ENCODE results near the gene ATG10.
"Not testable (repeated sequence)": the region's sequence is repeated elsewhere in the genome, so short reads cannot be mapped to it uniquely, and the experiment has no call there.

ATG10 gene

DNA sequence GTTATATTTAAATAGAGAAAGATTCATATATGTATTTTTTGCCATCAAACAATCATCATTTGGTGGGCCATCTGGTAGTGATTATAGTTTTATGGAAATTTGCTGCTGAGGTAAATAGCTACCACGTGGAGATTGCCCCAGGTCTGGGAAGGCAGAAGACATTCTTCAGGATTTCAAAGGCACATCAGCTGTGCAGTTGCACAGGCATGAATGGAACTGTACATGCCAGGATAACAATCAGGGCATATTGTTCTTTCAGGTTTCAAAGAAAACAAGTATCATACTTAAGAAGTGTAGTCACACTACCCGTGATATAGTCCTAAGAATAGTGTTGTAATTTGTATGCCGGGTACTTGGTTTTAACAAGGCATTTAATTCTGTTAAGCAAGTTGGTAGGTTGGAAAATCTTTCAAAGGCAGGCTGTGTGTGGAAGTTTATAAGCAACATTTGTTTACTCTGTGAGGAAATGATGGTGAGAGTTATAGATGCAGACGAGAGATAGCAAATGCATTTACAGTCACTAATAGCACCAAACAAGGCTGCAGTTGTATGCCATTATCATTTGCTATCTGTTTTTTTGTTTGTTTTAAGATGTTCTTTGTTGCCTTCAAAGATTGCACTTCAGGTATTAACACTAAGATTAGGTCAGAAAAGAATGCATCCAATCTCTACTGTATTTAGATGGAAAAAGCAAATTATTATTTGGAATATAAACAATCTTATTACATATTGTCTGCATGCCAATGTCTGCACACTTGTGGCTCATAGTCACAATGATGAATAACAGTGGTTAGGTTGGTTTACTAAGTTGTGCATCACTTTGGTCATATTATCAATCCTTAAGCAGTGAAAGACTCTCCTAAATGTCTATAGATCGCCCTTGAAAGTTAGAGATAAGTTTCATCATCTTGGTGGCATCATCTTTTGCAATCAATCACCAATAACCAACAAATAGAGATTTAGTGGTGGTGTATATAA, 251.1 kb downstream of the ATG10 start:
- no peak for DNase-seq (ENCODE audit: low spot score)

GRCh38 chr5:82225525-82226172, 253.8 kb downstream of the ATG10 start:
- DNase-seq (ENCODE audit: low spot score) = peak; percentile 70

DNA sequence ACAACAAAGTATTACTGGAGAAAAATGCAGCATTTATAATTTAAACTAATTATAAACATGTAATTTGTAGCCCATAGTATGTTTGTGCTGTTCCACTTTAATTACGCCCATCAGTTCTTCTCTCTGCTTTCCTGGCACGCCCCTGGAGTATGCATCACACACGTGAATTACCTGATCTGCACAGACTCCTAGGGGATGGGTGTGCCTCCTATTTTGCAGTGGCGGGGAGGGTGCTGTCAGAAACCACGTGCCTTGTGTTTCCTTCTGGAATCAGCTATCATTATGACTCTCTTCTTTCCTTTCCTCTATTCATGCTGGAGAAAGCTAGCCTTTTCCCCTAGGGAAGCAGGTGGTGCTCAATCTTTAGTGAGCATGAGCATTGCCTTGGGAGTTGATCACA, 263.1 kb downstream of the ATG10 start:
- DNase-seq (ENCODE audit: low spot score) = no peak

- no peak for DNase-seq (ENCODE audit: low spot score)
Observed at GRCh38 chr5:82244151-82244550, 272.3 kb downstream of the ATG10 start.

GRCh38 chr5:82244854-82245635, 273.2 kb downstream of the ATG10 start:
- no peak for DNase-seq (ENCODE audit: low spot score)

DNA sequence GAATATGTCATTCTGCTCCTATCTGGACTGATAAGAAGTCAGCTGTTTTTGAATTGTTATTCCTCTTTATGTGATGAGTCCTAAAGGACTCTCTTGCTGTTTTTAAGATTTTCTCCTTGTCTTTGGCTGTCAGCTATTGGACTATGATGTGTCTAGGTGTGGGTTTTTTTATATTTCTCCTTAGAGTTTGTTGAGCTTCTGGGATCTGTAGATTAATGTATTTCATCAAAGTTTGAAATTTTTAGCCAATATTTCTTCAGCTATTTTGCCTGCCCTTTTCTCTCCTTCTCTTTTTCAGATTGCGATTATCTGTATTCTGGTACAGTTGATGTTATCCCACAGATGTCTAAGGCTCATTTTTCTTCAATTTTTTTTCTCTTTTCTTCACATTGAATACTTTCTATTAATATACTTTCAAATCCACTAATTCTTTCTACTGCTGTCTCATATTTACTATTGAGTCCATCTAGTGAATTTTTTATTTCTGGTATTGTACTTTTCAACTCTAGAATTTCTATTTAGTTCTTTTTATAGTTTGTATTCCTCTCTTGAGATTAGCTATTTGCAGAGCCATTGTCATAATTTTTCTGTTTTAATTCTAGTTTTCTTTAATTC, 275.2 kb downstream of the ATG10 start:
- DNase-seq (ENCODE audit: low spot score) = no peak

- DNase-seq (ENCODE audit: low spot score) = no peak
Observed at GRCh38 chr5:82252744-82253143, 280.9 kb downstream of the ATG10 start.

DNA sequence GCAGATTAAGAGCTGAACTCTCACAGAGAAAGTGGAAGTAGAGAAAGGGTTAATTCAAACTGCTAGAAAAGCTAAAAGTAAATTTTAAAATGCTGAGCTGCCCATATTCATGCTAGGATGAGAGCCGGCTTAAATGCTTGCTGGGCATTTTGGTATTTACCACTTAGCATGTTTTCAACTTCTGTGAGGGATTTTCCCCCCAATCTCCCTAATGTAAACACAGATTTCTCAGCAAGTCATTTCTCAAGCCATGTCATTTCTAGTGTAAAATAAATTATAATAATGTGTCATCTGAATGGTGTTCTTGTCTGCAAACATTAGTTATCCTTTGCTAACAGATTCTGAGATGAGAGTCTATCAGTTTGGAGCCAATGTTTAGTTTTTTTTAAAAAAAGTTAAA, 284.0 kb downstream of the ATG10 start:
- DNase-seq (ENCODE audit: low spot score) = no peak

DNA sequence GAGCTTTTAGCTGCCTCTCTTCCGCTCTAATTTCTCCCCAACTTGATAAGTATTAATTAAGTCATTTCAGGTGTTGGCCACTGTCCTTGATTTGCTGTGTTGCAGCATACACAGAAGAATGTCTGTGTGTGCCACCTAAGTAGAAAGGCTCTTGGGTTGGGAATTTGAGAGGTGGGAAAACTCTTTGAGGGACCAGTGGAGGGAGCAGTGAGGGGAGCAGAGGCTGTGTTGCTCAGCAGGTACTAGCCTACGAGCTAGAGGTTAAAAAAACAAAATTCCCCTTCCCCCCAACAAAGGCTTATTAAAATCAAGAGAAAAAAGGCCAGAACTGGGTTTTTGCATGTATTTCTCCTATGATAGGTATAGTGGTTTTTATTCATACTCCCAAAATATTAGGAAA, 285.4 kb downstream of the ATG10 start:
- no peak for DNase-seq (ENCODE audit: low spot score)

DNA sequence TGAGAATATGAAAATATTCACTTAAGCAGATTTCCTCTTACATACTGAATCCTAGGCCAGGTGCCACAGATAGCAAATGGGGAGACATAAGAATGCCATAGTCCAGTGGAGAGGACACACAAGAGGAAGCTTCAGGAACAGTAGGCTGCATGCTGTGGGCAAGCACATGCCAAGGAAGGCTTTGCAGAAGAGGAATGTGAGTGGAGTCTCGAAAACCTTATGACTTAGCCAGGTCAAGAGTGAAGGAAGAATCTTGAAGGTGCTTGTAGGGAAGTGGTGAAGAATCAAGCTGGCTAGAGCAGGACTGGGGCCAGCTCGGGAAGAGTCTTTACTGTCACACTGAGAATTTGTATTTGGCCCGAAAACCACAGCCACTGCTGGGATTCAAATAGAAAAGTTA, 285.9 kb downstream of the ATG10 start:
- no peak for DNase-seq (ENCODE audit: low spot score)

DNA sequence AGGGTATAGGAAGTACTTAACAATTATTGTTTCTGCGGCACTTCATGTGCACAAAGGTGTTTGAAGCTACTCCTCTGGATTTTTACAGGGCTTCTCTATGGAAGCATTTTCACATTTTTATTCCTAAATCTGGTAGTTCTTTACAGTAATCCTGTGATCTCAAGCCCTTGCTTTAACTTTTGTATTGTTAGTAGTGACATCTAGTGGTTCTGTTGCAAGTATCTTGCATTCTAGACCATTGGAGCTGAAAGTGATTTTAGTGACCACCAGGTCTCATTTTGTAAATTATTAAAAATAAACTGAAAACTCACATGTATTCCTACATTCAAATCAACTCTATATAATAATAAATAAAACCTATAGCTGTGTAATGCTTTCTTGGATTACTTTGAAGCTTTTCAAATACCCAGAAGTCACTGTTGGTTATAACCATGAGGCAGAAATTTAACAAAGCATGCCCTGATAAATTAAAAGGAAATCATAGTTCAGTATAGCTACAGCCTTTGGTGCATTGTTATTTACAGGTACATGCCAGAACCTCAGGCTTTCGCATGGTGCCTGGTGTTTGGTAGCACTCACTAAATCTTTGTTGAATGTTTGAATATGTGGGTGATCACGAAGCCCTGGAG, 287.5 kb downstream of the ATG10 start:
- peak; percentile 40 for DNase-seq (ENCODE audit: low spot score)

DNA sequence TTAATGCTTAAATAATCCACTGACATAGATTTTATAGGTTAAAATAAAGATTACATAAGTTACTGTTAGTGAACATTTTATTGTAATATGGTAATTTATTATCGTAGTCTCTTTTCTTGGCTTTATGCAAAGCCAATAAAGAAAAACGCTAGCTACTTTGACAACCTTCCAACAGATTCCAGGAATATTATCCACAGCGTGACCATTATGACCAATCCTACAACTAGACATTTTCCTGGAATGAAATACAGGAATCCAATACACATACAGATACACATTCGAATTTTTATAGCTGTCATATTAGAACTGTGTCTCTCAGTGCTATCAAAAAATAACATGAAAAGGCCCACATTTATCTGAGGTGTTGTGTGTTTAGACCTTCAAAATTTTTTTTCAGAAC, 293.2 kb downstream of the ATG10 start:
- no peak for DNase-seq (ENCODE audit: low spot score)

GRCh38 chr5:82267297-82267933, 295.6 kb downstream of the ATG10 start:
- DNase-seq (ENCODE audit: low spot score) = not testable (repeated sequence)

GRCh38 chr5:82269363-82269762, 297.5 kb downstream of the ATG10 start:
- not testable (repeated sequence) for DNase-seq (ENCODE audit: low spot score)

DNA sequence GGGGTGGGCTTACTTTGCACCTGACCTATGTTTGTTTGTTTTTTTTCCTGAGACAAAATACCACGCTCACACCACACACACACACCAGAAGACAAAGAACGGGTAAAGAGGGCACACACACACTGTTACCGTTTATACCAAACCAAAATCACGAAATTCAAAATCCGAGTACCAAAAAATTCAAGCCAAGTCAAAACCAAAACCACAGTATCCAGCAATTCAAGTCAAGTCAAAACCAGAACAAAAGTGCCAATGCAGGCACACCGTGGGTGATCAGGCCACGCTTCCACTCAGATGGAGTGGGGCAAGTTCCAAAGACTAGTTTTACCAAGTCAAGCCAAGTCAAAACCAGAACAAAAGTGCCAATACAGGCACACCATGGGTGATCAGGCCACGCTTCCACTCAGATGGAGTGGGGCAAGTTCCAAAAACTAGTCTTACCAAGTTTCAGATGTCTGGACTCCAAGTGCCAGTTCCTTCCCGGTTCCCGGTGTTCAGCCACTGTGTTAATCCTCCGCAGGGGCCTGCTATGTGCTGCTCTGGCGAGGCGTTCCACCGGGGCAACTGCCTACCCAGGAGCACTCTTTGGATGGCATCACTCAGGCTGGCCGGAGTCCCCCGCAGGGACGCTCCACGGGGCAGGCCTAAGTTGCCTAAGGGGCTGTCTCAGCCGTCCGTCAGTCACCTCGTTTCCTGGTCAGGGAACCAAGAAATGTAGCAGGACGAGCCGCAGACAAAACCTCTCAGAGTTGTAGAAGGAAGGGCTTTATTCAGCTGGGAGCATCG, 300.9 kb downstream of the ATG10 start:
- DNase-seq (ENCODE audit: low spot score) = not testable (repeated sequence)

DNA sequence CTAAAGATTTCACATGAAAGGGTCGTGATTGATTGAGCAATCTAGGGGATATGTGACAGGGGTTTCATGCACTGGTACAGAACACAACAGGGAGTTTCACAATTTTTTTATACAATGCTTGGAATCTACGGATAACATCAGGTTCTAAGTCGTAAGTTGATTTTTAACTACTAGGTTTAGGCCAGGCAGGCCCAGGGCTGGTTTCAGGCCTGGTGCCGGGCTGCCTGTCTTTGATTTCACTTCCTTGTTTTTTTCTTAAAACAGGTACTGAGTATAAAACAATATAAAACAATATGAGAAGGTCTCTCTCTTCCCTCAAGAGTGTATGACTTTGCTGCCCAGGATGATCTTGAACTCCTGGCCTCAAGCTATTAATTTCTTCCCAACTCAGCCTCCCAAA, 301.6 kb downstream of the ATG10 start:
- not testable (repeated sequence) for DNase-seq (ENCODE audit: low spot score)

DNA sequence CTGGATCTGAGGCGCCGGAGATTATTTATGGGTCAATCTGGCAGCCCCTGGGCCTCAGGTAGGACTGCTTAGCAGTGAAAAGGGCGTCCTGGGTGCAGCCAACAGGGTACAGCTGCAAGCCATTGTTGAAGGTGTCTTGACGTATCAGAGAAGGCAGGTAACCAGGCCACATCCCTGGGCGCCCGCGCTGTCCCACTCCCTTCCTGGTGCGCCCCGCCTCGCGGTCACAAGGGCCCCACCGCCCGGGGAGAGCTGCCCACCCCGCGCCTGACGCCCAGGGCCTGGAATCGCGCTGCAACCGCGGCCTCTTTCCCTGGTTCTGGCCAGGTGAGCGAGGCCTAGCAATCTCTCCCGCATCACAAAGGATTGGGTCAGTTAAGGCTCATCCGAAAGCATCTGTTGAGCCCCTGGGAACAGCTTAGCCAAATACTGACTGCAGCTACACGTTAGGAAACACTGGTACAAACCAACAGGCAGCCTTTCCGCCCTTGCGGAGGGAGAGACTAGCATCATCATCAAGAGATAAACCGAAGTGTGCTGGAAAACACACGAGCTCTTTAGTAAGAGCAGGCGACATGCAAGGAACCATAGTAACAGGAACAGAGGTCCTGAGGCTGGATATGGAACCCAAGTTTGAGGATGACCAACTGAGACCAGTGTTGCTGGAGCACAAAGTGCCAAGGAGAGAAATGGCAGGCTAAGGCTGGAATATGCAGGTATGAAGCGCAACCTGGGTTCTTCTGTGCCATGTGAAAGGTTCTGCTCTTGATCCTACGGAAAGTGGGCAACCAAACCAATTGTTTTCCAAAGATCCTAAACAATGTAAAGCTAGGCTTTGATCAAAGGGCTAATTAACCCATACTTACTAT, 302.8 kb downstream of the ATG10 start:
- DNase-seq (ENCODE audit: low spot score) = peak; percentile 5

GRCh38 chr5:82275216-82275664, 303.4 kb downstream of the ATG10 start:
- DNase-seq (ENCODE audit: low spot score) = peak; percentile 11
